GM18502 (cell line): ENCODE data around the gene APBB2.
A peak's percentile ranks its signal among the peaks of the same experiment; 100 is the strongest.

Experiments used
- ATAC-seq: cut with Tn5 transposase; IDR thresholded peaks from one replicate; pipeline ENCODE4 v1.9.1; 2021; ENCODE audit warnings: mild to moderate bottlenecking; ENCODE audit not compliant: unreplicated experiment, poor library complexity

The APBB2 gene

DNA sequence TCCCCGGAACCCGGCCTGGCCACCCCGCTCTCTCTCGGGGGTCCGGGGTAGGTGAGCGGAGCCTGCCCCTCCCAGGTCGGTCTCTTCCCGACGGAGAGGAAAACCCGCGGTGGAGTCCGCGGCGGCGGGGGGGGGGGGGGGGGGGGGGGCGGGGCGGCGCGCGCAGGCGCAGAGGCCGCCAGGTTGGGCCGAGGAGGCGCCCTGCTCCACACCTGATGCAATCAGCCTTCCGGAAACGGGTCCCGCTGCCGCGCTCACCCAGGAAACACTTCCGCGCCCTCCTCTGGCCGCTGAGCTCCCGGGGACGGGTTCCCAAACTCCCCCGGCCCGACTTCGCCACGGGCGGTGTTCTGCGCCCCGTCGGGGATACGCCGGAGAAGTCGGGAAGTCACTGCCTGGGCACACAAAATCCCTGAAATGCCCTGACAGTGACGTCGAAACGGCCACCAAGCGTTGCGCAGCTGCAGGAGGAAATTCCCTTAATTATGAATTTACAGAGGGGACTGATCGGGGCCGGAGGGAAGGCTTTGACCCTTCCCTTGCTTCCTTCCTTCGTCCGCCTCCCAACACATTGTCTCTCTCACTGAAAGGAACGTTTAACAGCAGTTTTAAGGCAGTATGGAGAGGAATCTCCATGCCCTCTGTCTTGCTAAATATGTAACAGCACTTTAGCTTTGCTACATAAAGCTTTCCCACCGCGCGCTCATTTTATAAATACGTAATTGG, 2.1 kb upstream of the APBB2 start:
- ATAC-seq = peak; percentile 60

DNA sequence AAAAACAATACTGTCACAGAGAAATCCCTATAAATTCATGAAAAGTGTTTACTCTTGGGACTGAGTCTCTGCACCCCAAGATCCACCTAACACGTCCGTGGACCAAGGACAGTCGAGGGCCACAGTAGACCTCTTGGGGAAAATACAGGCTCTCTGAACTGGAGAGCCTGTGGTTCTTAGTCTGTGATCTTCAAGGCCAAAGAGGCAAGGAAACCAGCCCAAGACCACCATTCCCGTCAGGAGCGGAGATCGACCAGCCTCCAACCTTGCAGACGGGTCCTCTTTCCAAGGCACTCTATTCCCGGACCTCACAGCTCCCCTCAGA, 1.6 kb upstream of the APBB2 start:
- ATAC-seq = no peak

DNA sequence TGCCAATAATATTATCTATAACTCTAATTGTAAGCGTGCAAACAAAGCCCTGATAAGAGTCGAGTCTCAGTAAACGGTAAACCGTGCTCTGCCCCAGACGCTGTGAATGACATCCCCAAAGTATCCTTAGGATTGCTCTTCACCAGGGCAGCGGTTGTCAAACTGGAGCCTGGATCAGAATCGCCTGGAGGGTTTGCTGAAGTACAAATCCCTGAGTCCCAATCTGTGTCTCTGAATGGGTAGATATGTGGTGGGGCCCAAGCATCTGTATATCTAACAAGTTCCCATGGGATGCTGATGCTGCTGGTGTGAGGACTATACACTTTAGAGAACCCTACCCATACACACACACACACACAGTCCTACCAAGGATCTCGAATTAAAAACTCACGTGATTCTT, 813 bp upstream of the APBB2 start:
- no peak for ATAC-seq

DNA sequence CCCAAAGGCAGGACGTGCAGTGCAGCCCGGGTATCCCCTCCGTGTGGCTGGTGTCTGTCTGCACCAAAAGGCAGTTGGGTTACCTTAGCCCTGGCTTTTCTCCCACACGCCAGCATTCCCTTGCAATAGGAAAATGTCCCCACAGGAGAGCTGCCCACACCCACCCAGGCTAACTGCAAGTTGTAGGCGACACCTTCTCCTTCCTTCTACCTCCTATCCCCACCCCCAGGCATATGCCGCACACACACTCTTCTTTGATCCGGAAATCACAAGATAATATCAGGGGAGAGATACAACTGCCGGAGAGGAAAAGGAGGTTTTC, 444 bp upstream of the APBB2 start:
- ATAC-seq = no peak

DNA sequence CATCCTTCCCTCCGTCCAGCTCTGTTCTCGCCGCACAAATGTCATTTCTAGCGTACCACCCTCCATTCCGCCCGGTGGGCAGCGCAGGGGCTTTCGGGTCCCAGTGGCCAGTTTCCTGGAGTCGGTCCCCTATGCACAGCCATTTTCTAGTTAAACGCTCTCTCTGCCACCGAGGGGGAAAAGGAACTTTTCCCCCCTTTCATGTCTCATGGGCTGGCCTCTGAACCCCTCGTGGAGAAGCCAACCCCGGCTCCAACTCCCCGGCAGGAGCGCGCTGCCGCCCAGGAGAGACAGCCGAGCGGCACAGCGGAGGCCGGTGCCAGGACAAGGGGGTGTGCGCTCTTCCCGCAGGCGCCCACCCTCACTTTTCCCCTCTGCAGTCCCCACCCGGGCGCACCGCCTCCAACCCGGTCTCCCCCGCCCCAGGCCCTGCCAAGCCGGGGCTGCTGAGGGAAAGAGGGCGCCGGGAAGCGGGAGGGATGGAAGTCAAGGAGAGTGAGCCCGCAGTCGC, 662 bp downstream of the APBB2 start:
- peak; percentile 11 for ATAC-seq

DNA sequence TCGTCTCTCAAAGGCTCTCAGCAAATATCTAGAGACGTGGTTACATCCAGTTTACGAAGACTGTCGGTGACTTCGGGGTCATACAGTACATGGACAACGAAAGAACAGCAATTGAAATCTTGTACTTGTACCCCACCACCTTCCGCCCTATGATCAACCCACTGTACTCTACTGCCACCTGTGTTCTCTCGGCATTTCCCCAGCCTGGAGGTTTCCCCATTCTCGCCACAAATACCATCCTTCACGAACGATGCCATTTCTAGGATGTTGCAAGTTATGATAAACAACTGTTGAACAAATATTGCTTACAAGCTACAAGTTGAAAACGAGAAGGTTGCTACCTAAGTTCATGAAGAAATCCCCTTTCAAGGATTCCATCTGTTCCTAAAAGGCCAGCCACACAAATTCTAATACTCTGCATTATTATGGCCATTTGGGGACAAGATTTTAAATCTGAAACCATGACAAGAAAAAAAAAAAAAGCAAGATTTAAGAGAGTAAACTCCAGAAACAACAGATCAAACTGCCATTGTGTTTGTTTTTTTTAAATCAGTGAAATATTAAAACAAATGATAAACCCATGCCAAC, 1.6 kb downstream of the APBB2 start:
- no peak for ATAC-seq

DNA sequence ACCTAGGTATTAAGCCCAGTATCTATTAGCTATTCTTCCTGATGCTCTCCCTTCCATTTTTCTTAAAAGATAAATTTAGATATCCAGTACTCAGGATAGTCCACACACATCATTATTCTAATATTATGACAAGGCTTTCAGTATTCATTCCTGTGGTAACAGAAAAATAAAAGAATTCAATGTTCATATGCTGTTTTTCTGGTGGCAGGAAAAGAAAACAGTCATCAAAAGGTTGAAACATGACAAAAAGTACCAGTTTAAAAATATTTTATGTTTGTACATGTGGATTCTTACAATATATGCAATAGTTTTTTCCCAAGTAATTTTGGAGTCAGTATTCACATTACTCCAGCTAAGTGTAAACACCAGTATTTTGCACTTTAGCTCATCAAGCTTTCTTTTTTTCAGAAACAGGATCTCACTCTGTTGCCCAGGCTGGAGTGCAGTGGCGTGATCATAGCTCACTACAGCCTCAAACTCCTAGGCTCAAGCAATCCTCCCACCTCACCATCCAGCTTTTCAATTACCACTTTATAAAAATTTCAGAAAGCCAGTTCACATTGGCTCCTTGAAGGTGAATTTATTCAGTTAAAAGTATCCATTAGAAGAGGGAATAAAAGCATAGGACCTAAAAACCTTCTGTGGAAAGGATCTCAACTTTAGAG, 2.3 kb downstream of the APBB2 start:
- ATAC-seq = no peak

DNA sequence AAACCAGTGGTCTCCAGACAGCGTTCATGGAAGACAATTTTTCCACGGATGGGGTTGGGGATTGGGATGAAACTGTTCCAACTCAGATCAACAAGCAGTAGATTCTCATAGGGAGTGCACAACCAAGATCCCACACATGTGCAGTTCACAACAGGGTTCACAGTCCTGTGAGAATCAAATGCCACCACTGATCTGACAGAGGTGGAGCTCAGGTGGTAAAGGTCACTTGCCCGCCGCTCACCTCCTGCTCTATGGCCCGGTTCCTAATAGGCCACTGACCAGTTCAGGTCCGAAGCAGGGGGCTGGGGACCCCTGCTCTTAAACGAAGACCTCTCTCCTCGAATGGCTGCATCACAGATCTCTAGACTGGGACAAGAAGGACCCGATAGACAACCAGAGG, 4.4 kb downstream of the APBB2 start:
- ATAC-seq = no peak

DNA sequence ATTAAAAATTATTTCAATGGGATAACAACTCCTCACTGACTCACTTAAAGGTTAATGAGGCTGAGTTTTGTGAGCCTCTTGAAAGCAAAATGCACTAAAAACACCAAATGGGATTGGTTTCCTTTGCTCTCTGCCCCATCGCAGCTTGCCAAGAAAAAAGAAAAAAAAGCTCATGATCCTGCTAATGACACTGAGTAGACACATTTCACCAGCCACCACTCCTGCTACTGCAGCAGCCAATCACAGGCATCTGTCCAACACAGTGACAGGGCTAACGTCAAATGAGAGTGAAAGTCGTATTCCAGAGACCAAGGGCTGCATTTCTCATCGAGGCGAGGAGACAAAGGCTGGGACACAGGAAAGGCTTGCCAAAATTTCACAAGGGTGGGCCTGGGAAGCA, 5.2 kb downstream of the APBB2 start:
- ATAC-seq = no peak

DNA sequence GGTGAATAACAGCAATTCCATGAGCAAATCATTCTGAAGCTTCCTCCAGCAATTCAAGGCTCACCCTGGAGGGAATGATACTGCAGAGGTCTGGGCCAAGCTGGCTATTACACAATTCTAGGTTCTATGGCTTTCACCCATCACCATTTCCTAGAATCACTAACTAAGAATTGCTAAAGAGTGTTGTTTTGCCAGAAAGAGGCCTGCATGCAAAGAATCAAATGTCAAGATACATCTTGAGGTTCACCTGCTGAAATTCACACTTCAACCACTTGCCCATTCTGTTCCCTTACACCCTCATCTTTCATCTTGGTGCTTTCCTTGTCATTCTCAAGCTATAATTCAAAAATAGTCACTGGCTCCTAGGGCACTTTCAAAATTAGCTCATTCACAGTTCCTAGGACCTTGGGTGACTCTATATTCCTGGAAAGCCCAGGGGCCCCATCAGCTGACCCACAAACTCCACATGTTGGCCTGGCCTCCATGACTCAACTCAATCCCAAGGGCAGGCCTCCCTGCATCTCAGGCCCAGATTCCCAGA, 7.0 kb downstream of the APBB2 start:
- no peak for ATAC-seq

DNA sequence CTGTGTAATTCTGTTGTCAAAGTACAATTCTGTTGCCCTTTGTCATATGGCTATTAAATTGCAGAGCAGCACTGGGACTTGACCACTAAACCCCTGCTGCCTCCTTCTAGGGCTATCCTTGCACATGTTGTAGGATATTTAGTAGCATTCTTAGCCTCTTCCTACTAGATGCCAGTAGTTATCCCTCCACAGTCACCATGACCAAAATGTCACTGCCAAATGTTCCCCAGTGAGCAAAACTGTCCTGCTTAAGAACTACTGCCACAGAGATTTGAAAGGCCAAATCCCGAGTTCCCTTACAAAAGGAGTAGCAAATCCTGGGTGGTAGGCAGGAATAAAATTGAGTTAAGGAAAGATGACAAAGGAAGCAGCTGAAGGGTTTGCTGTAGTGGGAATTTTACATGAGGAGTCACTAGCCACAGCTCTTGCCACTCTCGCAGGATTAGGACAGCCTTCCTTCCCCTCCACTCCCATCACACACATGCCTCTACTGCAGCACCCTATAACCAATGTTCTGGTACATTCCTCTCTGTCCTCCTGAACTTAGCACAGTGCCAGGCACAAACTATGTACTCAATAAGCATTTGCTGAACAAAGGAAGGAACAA, 8.4 kb downstream of the APBB2 start:
- ATAC-seq = no peak

DNA sequence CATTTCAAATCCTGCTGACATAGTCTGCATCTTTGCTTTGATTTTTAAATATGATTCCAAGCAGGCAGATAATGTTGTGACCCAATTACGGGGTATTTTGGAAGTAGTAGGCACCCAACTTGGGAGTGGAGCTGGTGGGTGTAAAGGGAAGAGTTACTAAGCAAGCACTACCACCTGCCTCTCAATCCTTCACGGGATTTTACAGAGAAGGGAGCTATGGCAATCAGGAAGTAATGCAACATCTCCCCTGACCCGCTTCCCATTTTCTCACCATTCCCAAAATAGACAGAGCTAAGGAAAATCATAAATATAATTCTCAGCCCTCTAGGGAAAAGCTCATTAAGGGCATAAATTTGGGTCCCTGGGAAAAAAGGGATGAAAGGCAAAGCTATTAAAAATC, 9.2 kb downstream of the APBB2 start:
- no peak for ATAC-seq

DNA sequence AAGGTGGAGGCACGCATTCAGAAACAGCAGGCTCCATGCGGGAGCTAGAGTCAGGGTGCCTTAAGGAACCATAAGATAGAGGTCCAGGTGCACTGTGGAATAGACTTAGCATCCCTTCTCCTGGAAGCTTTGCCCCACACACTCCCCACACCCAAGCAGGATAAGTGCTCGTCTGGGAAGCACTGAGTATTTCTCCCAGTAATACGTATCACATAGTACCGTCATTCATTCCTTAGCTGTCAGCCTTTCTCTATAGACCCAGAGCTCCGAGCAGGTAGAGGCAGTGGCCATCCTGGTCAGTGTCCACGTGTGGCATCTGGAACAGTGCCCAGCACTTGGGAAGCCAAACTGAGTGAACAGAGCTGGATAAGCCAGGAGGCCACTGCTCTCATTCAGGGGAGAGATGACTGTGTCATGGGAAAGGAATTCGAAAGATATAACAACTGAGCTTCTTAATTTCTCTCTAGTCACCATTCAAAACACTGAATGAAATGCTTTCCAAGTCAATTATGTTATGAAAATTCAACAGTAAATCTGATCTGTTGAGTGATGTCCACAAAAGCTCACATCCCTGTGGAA, 9.9 kb downstream of the APBB2 start:
- no peak for ATAC-seq

DNA sequence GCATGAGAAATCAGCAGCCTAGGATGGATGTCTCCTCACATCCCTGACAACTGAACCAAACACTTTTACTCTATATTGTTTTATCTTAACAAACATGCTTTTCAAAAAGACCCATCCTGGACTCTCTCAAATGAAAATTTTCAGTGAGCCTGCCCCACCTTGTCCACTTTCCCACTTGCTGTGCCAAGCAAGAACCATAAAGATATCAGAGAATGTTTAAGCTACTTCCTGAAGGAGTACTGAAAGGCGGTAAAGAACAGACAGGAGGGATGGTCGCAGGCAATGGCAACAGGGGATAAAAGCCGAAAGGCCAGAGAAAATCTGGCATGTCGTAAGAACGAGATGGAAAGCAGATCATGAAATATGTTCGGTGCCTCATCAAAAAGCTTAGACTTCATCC, 10.5 kb downstream of the APBB2 start:
- ATAC-seq = no peak

DNA sequence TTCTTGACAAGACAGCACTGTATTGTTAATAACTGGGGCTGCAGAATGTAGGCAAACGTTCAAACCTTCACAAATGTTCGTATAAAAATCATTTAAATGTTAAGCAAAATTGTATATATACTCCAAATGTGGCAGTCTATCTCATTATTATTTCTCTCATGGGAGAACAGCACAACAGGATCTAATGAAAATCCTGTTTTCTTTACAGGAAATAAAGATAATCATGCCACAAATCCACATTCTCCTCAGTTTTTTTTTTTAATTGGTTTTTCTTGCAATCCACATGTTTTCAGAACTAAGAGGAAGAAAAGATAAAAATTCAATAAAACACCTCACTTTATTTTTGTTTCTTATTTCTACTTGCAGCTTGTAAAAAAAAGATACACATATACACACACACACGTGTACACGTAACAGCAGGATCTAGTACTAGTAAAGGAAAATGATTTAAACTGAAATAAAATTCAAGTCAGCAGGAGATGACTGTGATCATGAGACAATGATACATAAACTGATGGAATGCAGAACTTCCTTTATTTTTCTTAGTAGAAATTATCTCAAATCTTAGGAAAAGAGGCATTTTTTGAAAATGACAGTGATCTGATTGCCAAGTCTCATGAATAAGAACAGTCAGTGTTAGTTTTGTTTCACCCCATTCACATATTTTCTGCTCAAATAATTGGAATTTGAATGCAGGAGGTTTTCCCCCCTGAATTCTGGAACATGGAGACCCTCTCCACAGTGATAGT, 11.3 kb downstream of the APBB2 start:
- ATAC-seq = no peak

DNA sequence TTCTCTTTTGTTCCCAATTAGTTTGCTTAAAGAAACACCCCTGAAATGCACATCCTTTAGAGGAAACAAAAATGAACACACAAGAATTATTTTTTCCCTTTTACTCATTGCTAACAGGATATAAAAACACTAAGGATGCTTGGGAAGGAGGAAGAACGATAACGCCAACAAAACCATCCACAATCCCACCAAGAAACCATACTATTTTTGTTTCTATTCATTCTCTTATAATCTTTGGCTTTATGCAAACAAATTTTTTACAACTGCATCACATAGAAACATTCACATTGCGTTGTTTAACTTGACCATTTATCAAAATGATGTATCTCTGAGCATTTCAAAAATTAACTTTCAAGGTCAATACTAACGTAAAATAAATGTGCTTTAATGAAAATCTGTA, 12.0 kb downstream of the APBB2 start:
- ATAC-seq = no peak

DNA sequence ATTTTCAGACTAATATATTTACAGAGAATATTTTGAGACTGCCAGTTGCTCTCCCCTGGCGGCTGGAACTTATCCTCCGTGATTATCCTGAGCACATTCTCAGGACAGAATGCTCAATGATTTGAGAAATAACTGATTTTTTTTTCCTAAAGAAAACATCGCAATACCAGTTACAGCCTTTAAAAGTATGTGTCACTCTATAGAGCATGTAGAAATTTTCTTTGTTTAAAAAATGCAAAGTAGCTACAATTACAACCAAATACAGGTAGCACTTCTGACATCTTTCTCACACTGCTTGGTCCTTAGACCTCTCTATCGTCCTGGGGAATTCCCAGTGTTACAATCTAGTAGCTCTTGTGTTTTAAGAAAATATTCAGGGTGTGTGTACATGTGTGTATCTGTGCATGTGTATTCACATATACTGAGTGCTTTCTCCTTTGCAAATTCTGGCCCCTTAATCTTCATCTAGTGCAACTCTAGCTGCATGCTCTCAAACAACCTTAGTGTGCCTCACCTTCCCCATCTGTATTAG, 13.8 kb downstream of the APBB2 start:
- no peak for ATAC-seq

DNA sequence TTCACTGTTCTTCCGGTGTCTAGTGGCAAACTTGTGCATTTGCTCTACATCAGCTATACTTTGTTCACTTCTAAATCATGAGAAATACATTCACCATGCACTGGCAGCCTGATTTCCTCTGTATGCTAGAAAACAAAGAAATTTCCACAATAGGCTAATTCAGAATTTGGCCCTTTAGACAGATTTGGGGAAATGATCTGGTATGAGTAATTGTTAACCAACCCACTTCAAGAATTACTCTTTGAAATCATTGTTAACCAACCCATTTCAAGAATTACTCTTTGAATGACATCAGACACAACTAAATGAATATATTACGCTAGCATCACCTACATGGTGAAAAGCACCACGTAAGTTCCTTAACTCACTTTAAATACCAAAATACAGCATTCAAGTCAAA, 14.6 kb downstream of the APBB2 start:
- ATAC-seq = no peak

DNA sequence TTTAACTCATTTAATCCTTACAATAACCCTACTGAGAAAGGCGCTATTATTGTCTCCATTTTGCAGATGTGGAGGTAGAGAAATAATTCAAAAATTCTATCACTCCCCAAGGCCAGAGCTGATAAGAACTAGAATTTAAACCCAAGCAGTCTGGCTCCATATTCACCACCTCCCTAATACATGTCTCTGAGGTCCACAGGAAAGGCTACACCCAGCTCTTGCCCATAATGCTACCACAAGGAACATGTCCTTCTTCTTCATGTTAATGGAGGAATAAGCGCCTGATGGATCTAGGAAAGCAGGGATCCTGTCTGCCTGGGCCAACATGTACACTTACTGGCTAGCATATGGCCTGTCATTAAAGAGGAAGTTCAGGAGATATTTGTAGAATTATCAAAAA, 16.3 kb downstream of the APBB2 start:
- no peak for ATAC-seq

DNA sequence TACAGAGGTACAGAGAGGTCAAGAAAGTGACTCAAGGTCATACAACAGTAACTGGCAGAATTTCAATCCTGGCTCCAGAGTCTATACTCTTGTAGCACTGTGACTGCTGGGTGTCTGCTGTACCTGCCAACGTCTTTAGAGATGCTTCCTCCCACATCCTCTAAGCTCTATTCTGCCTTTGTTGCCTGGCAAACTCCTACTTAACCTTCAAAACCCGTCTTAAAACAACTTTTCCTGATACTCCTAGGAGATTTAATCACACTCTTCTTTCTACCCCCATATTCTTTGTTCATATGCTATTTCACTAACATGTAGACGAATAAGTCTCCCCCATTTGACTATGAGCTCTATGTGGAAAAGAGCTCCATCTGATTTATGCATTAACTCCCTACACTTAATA, 16.8 kb downstream of the APBB2 start:
- ATAC-seq = no peak
